ENCODE measurements around the gene TBRG4.

GRCh38 chr7:45081670-45081974, 29.9 kb downstream of the TBRG4 start:
- TF ChIP-seq CTCF (IDR thresholded peaks at IDR 0.05; ENCODE audit: low read depth, low read length, poor library complexity, severe bottlenecking), result peak; percentile 41
- TF ChIP-seq EZH2phosphoT487 (IDR thresholded peaks at IDR 0.05; ENCODE audit: borderline replicate concordance, low read length), result no peak
